Measurements from ENCODE around the gene IDE. TPM values are rescaled to one million over a fixed set of nuclear protein-coding genes. Genes with fewer than 3 reads are reported as not detected.

Gene IDE
- total RNA-seq, 4 donors from 2014 or later: 22.6 to 59.7 (median 43.0) TPM

GRCh38 chr10:92418221-92418620 lies 155.7 kb downstream of the IDE start:
- TF ChIP-seq POLR2A (IDR thresholded peaks at IDR 0.05) (no peak), CTCF (IDR thresholded peaks at IDR 0.05) (no peak)
- H3K27me3 ChIP-seq: no peaks in the 10 kb centered on the region
- intact Hi-C loops (cut with DNase I; ENCODE audit: low total_unique reads): no loop called here
- no peaks in the 10 kb centered on the region for H3K4me1 ChIP-seq
- no peak for DNase-seq
- H3K9me3 ChIP-seq: no peaks in the 10 kb centered on the region
- H3K36me3 ChIP-seq: no peaks in the 10 kb centered on the region
- no peak overlapping the region for H3K27ac ChIP-seq
- no peak overlapping the region for H3K4me3 ChIP-seq

DNA sequence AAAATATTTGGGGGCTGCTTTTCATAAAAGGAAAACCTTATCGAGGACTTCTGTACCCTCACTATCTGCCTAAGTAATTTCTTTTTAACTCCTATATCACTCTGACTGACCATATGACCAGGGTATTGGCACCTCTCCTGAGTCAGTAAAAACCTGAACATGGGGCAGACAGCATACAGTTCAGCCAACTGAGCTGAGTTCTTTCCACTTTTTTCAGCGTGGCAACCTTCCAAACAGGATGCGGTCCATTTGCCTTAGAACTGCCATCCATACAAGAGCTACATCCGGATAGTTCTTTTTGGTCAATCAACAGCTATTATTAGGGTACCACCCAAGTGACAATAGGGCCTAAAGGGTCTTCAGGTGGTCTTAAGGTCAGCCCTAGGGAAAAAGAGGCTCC lies 160.4 kb downstream of the IDE start:
- no peak overlapping the region for H3K4me3 ChIP-seq
- no peaks in the 10 kb centered on the region for H3K4me1 ChIP-seq
- no peak for DNase-seq
- H3K9me3 ChIP-seq: no peaks in the 10 kb centered on the region
- intact Hi-C loops (cut with DNase I; ENCODE audit: low total_unique reads): no loop called here
- no peaks in the 10 kb centered on the region for H3K27me3 ChIP-seq
- H3K36me3 ChIP-seq: no peaks in the 10 kb centered on the region
- TF ChIP-seq CTCF (IDR thresholded peaks at IDR 0.05): no peak
- no peak for TF ChIP-seq POLR2A (IDR thresholded peaks at IDR 0.05)
- H3K27ac ChIP-seq: no peak overlapping the region

DNA sequence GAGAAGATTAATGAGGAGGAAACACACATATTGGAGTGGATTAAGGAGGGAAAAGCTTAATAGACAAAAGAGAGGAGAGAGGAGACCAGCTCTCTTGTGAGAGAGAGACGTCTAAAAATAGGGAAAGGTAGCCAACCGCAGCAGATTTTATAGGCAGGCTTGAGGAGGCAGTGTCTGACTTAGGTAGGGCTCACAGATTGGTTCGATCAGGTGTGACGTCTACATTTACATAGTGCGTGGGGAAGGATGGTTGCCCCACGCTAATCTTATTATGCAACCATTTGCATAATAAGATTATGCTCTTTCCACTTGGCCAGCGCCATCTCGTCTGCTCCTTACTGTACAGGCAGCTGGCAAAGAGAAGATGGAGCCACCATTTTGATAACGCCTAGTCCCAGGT lies 160.9 kb downstream of the IDE start:
- Histone ChIP-seq H3K9me3 (no peaks in the 10 kb centered on the region), H3K27me3 (no peaks in the 10 kb centered on the region), H3K4me1 (no peaks in the 10 kb centered on the region), H3K36me3 (no peaks in the 10 kb centered on the region), H3K4me3 (no peak overlapping the region), H3K27ac (no peak overlapping the region)
- intact Hi-C loops (cut with DNase I; ENCODE audit: low total_unique reads): no loop called here
- no peak for DNase-seq
- no peak for TF ChIP-seq CTCF (IDR thresholded peaks at IDR 0.05)
- TF ChIP-seq POLR2A (IDR thresholded peaks at IDR 0.05): no peak

DNA sequence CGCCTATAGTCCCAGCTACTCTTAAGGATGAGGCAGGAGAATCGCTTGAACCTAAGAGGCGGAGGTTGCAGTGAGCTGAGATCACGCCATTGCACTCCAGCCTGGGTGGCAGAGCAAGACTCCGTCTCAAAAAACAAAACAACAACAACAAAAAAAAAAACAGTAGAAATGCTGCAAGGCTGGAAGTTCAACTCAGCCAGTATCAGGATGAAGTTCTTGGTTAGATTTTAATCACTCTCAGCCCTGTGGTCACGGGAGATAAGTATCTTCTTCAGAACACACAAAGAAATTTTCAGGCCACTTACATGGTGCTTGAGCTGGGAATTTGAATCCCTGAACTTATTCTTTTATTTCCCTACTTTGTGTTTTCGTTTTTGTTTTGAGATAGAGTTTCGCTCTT lies 162.5 kb downstream of the IDE start:
- Histone ChIP-seq H3K4me1 (no peaks in the 10 kb centered on the region), H3K36me3 (no peaks in the 10 kb centered on the region), H3K27ac (no peak overlapping the region), H3K9me3 (no peaks in the 10 kb centered on the region), H3K4me3 (no peak overlapping the region), H3K27me3 (no peaks in the 10 kb centered on the region)
- intact Hi-C loops (cut with DNase I; ENCODE audit: low total_unique reads): no loop called here
- no peak for DNase-seq
- no peak for TF ChIP-seq POLR2A (IDR thresholded peaks at IDR 0.05)
- no peak for TF ChIP-seq CTCF (IDR thresholded peaks at IDR 0.05)

GRCh38 chr10:92410501-92410900 lies 163.4 kb downstream of the IDE start:
- Histone ChIP-seq H3K4me3 (no peak overlapping the region), H3K9me3 (no peaks in the 10 kb centered on the region), H3K27ac (no peak overlapping the region), H3K36me3 (no peaks in the 10 kb centered on the region), H3K27me3 (no peaks in the 10 kb centered on the region), H3K4me1 (no peaks in the 10 kb centered on the region)
- DNase-seq: no peak
- TF ChIP-seq CTCF (IDR thresholded peaks at IDR 0.05): no peak
- no peak for TF ChIP-seq POLR2A (IDR thresholded peaks at IDR 0.05)
- intact Hi-C loops (cut with DNase I; ENCODE audit: low total_unique reads): no loop called here

Data from uterus (tissue), 4 donors.